Muscle layer of colon (tissue), 2 donors: ENCODE measurements around the gene ITPKB.

Source experiments
- H3K27ac ChIP-seq: one replicate; pipeline ENCODE4 v1.7.0; 2013; ENCODE audit warnings: low read depth, mild to moderate bottlenecking, low read length, moderate library complexity
- H3K27me3 ChIP-seq, 2 donors: one replicate each; pipeline ENCODE4 v1.7.0; 2013; ENCODE audit warnings: low read length in 2 of 2, mild to moderate bottlenecking in 2 of 2; ENCODE audit not compliant: insufficient read depth in 2 of 2, control insufficient read depth in 1 of 2
- H3K36me3 ChIP-seq: one replicate; pipeline ENCODE4 v1.7.0; 2013; ENCODE audit warnings: mild to moderate bottlenecking, low read length; ENCODE audit not compliant: insufficient read depth
- H3K4me1 ChIP-seq: one replicate; pipeline ENCODE4 v1.7.0; 2013; ENCODE audit warnings: mild to moderate bottlenecking, low read length; ENCODE audit not compliant: insufficient read depth
- H3K4me3 ChIP-seq, 2 donors: one replicate each; pipeline ENCODE4 v1.7.0; 2013; ENCODE audit warnings: low read length in 2 of 2, low read depth in 1 of 2, mild to moderate bottlenecking in 1 of 2, moderate library complexity in 1 of 2
- H3K9ac ChIP-seq: one replicate; pipeline ENCODE4 v1.7.0; 2013; ENCODE audit warnings: low read length
- H3K9me3 ChIP-seq: one replicate; pipeline ENCODE4 v1.7.0; 2013; ENCODE audit warnings: mild to moderate bottlenecking, low read length
- donor health status: abdominal sarcoma.
- donor health status: Adenocarcinoma of cecum.

Gene ITPKB

GRCh38 chr1:226666692-226667091 is 72.4 kb downstream of the ITPKB start:
- H3K27ac ChIP-seq = peak overlapping the region; percentile 19
- no peak overlapping the region for H3K4me3 ChIP-seq
- no peaks in the 10 kb centered on the region for H3K9me3 ChIP-seq
- peaks cover 5% of the 10 kb centered on the region for H3K36me3 ChIP-seq
- H3K27me3 ChIP-seq = no peaks in the 10 kb centered on the region
- peaks cover 62% of the 10 kb centered on the region for H3K4me1 ChIP-seq
- H3K9ac ChIP-seq = no peak overlapping the region

- no peak overlapping the region for H3K4me3 ChIP-seq
- H3K9ac ChIP-seq = no peak overlapping the region
- H3K4me1 ChIP-seq = peaks cover 57% of the 10 kb centered on the region
- H3K9me3 ChIP-seq = no peaks in the 10 kb centered on the region
- no peaks in the 10 kb centered on the region for H3K27me3 ChIP-seq
- peaks cover 5% of the 10 kb centered on the region for H3K36me3 ChIP-seq
- H3K27ac ChIP-seq = peak overlapping the region; percentile 19
Measured at GRCh38 chr1:226666164-226666506, 72.9 kb downstream of the ITPKB start.

GRCh38 chr1:226665505-226666163 is 73.4 kb downstream of the ITPKB start:
- Histone ChIP-seq H3K27me3 (no peaks in the 10 kb centered on the region), H3K36me3 (peaks cover 5% of the 10 kb centered on the region), H3K4me1 (peaks cover 52% of the 10 kb centered on the region), H3K9ac (peak overlapping the region; percentile 25), H3K4me3 (no peak overlapping the region), H3K9me3 (no peaks in the 10 kb centered on the region), H3K27ac (peak overlapping the region; percentile 90)

- H3K4me3 ChIP-seq = no peak overlapping the region
- H3K9ac ChIP-seq = peak overlapping the region; percentile 47
- peaks cover 42% of the 10 kb centered on the region for H3K4me1 ChIP-seq
Measured at GRCh38 chr1:226664413-226665101, 74.5 kb downstream of the ITPKB start.

GRCh38 chr1:226663327-226663704 is 75.8 kb downstream of the ITPKB start:
- Histone ChIP-seq H3K9me3 (no peaks in the 10 kb centered on the region), H3K36me3 (peaks cover 5% of the 10 kb centered on the region), H3K4me3 (no peak overlapping the region), H3K4me1 (peaks cover 38% of the 10 kb centered on the region), H3K9ac (peak overlapping the region; percentile 47), H3K27me3 (no peaks in the 10 kb centered on the region), H3K27ac (peak overlapping the region; percentile 90)

More at GRCh38 chr1:226664413-226665101, 74.5 kb downstream of the ITPKB start:
- Histone ChIP-seq H3K27me3 (no peaks in the 10 kb centered on the region), H3K36me3 (peaks cover 5% of the 10 kb centered on the region), H3K9me3 (no peaks in the 10 kb centered on the region), H3K27ac (peak overlapping the region; percentile 90)

- H3K36me3 ChIP-seq = peaks cover 5% of the 10 kb centered on the region
- no peaks in the 10 kb centered on the region for H3K9me3 ChIP-seq
- H3K27me3 ChIP-seq = no peaks in the 10 kb centered on the region
- peak overlapping the region; percentile 90 for H3K27ac ChIP-seq
- peak overlapping the region; percentile 47 for H3K9ac ChIP-seq
- H3K4me3 ChIP-seq = no peak overlapping the region
- H3K4me1 ChIP-seq = peaks cover 32% of the 10 kb centered on the region
Measured at GRCh38 chr1:226662642-226663326, 76.3 kb downstream of the ITPKB start.

GRCh38 chr1:226661965-226662364 is 77.1 kb downstream of the ITPKB start:
- H3K27ac ChIP-seq = peak overlapping the region; percentile 90
- H3K4me1 ChIP-seq = peaks cover 24% of the 10 kb centered on the region
- H3K36me3 ChIP-seq = peaks cover 2% of the 10 kb centered on the region
- peak overlapping the region; percentile 42 for H3K9ac ChIP-seq
- no peaks in the 10 kb centered on the region for H3K27me3 ChIP-seq
- no peak overlapping the region for H3K4me3 ChIP-seq
- no peaks in the 10 kb centered on the region for H3K9me3 ChIP-seq

GRCh38 chr1:226661271-226661670 is 77.8 kb downstream of the ITPKB start:
- H3K4me1 ChIP-seq = peaks cover 17% of the 10 kb centered on the region
- no peaks in the 10 kb centered on the region for H3K27me3 ChIP-seq
- peak overlapping the region; percentile 42 for H3K9ac ChIP-seq
- H3K27ac ChIP-seq = peak overlapping the region; percentile 90
- H3K9me3 ChIP-seq = no peaks in the 10 kb centered on the region
- no peak overlapping the region for H3K4me3 ChIP-seq
- H3K36me3 ChIP-seq = no peaks in the 10 kb centered on the region

- Histone ChIP-seq H3K9ac (peak overlapping the region; percentile 42), H3K4me3 (no peak overlapping the region), H3K9me3 (no peaks in the 10 kb centered on the region), H3K4me1 (peaks cover 10% of the 10 kb centered on the region), H3K27ac (peak overlapping the region; percentile 90), H3K27me3 (no peaks in the 10 kb centered on the region), H3K36me3 (no peaks in the 10 kb centered on the region)
Measured at GRCh38 chr1:226660410-226661182, 78.5 kb downstream of the ITPKB start.

GRCh38 chr1:226659641-226660040 is 79.4 kb downstream of the ITPKB start:
- peaks cover under 1% of the 10 kb centered on the region for H3K4me1 ChIP-seq
- H3K4me3 ChIP-seq = no peak overlapping the region

GRCh38 chr1:226659136-226659535 is 79.9 kb downstream of the ITPKB start:
- Histone ChIP-seq H3K27ac (peak overlapping the region; percentile 90), H3K9ac (no peak overlapping the region), H3K4me1 (no peaks in the 10 kb centered on the region), H3K9me3 (no peaks in the 10 kb centered on the region), H3K36me3 (no peaks in the 10 kb centered on the region), H3K27me3 (no peaks in the 10 kb centered on the region), H3K4me3 (no peak overlapping the region)

More at GRCh38 chr1:226659641-226660040, 79.4 kb downstream of the ITPKB start:
- Histone ChIP-seq H3K9me3 (no peaks in the 10 kb centered on the region), H3K27me3 (no peaks in the 10 kb centered on the region), H3K36me3 (no peaks in the 10 kb centered on the region), H3K9ac (no peak overlapping the region), H3K27ac (peak overlapping the region; percentile 90)
